Measurements from ENCODE around the gene BBS9.
"Not testable (repeated sequence)": the region's sequence is repeated elsewhere in the genome, so short reads cannot be mapped to it uniquely, and the experiment has no call there.

The BBS9 gene

DNA sequence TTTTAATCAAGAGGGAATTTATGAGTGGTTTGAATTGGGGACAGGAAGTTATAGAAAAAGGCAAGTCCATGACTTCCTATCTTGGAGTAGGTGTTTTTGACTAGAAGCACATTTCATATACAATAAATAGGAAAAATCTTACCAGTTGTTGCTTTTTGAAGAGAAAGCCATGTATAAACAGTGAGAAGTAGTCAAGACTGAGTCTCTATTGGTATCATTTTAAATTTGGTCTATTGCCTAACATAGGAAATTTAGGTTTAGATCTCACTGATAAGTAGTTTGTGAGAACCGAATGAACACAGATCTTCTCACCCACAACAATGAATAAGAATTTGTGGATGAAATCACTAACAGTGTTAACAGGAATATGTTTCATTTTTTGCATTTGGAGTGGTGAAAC, 387.2 kb downstream of the BBS9 start:
- H3K9ac ChIP-seq (ENCODE audit: low read length) = no peak overlapping the region
- H3K9me2 ChIP-seq (replicated peaks; ENCODE audit: insufficient read depth, low read length) = no peaks in the 10 kb centered on the region
- no peak overlapping the region for H2AFZ ChIP-seq (ENCODE audit: low read depth, low read length, severe bottlenecking)
- H3K4me2 ChIP-seq (ENCODE audit: low read depth, low read length, poor library complexity, severe bottlenecking) = no peak overlapping the region
- no peak overlapping the region for H3K27ac ChIP-seq (ENCODE audit: low read depth, low read length)
- H3K79me2 ChIP-seq (ENCODE audit: insufficient read depth, low read length) = no peaks in the 10 kb centered on the region
- no peak overlapping the region for H3K4me3 ChIP-seq (ENCODE audit: insufficient read depth, low read length, poor library complexity, severe bottlenecking)
- TF ChIP-seq EZH2phosphoT487 (conservative IDR thresholded peaks at IDR 0.05; ENCODE audit: low read length) = no peak
- TF ChIP-seq, protein P1, sequence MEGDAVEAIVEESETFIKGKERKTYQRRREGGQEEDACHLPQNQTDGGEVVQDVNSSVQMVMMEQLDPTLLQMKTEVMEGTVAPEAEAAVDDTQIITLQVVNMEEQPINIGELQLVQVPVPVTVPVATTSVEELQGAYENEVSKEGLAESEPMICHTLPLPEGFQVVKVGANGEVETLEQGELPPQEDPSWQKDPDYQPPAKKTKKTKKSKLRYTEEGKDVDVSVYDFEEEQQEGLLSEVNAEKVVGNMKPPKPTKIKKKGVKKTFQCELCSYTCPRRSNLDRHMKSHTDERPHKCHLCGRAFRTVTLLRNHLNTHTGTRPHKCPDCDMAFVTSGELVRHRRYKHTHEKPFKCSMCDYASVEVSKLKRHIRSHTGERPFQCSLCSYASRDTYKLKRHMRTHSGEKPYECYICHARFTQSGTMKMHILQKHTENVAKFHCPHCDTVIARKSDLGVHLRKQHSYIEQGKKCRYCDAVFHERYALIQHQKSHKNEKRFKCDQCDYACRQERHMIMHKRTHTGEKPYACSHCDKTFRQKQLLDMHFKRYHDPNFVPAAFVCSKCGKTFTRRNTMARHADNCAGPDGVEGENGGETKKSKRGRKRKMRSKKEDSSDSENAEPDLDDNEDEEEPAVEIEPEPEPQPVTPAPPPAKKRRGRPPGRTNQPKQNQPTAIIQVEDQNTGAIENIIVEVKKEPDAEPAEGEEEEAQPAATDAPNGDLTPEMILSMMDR (IDR thresholded peaks at IDR 0.05; ENCODE audit: insufficient read depth, low read length, poor library complexity, severe bottlenecking) = no peak
- no peaks in the 10 kb centered on the region for H3K9me3 ChIP-seq (ENCODE audit: insufficient read depth, low read length)
- no peaks in the 10 kb centered on the region for H3K27me3 ChIP-seq (ENCODE audit: low read length)
- H3K36me3 ChIP-seq (ENCODE audit: low read length) = no peaks in the 10 kb centered on the region
- H3F3A ChIP-seq (ENCODE audit: insufficient read depth) = no peaks in the 10 kb centered on the region
- H4K20me1 ChIP-seq (ENCODE audit: low read depth, low read length) = no peaks in the 10 kb centered on the region

GRCh38 chr7:33517191-33517590, 387.8 kb downstream of the BBS9 start:
- no peak overlapping the region for H3K9ac ChIP-seq (ENCODE audit: low read length)
- H2AFZ ChIP-seq (ENCODE audit: low read depth, low read length, severe bottlenecking) = no peak overlapping the region

GRCh38 chr7:33527008-33527407, 397.6 kb downstream of the BBS9 start:
- not testable (repeated sequence) for H4K20me1 ChIP-seq (ENCODE audit: low read depth, low read length); H3K27me3 ChIP-seq (ENCODE audit: low read length); H3K9me2 ChIP-seq (replicated peaks; ENCODE audit: insufficient read depth, low read length); H3K9me3 ChIP-seq (ENCODE audit: insufficient read depth, low read length); H3K36me3 ChIP-seq (ENCODE audit: low read length); H2AFZ ChIP-seq (ENCODE audit: low read depth, low read length, severe bottlenecking); H3K27ac ChIP-seq (ENCODE audit: low read depth, low read length); H3K9ac ChIP-seq (ENCODE audit: low read length); H3F3A ChIP-seq (ENCODE audit: insufficient read depth); H3K79me2 ChIP-seq (ENCODE audit: insufficient read depth, low read length); H3K4me3 ChIP-seq (ENCODE audit: insufficient read depth, low read length, poor library complexity, severe bottlenecking); H3K4me2 ChIP-seq (ENCODE audit: low read depth, low read length, poor library complexity, severe bottlenecking)

More at GRCh38 chr7:33517191-33517590, 387.8 kb downstream of the BBS9 start:
- H3K79me2 ChIP-seq (ENCODE audit: insufficient read depth, low read length) = no peaks in the 10 kb centered on the region
- no peak overlapping the region for H3K27ac ChIP-seq (ENCODE audit: low read depth, low read length)
- no peak overlapping the region for H3K4me2 ChIP-seq (ENCODE audit: low read depth, low read length, poor library complexity, severe bottlenecking)
- TF ChIP-seq EZH2phosphoT487 (conservative IDR thresholded peaks at IDR 0.05; ENCODE audit: low read length) = no peak
- TF ChIP-seq, protein P1 (IDR thresholded peaks at IDR 0.05; ENCODE audit: insufficient read depth, low read length, poor library complexity, severe bottlenecking) = no peak
- H3K9me3 ChIP-seq (ENCODE audit: insufficient read depth, low read length) = no peaks in the 10 kb centered on the region
- H3K4me3 ChIP-seq (ENCODE audit: insufficient read depth, low read length, poor library complexity, severe bottlenecking) = no peak overlapping the region
- no peaks in the 10 kb centered on the region for H3K27me3 ChIP-seq (ENCODE audit: low read length)
- H4K20me1 ChIP-seq (ENCODE audit: low read depth, low read length) = no peaks in the 10 kb centered on the region
- H3F3A ChIP-seq (ENCODE audit: insufficient read depth) = no peaks in the 10 kb centered on the region
- H3K9me2 ChIP-seq (replicated peaks; ENCODE audit: insufficient read depth, low read length) = no peaks in the 10 kb centered on the region
- no peaks in the 10 kb centered on the region for H3K36me3 ChIP-seq (ENCODE audit: low read length)

GRCh38 chr7:33527613-33528012, 398.2 kb downstream of the BBS9 start:
- not testable (repeated sequence) for H3K4me2 ChIP-seq (ENCODE audit: low read depth, low read length, poor library complexity, severe bottlenecking); H3K36me3 ChIP-seq (ENCODE audit: low read length); H3K4me3 ChIP-seq (ENCODE audit: insufficient read depth, low read length, poor library complexity, severe bottlenecking)

More at GRCh38 chr7:33527613-33528012, 398.2 kb downstream of the BBS9 start:
- H4K20me1 ChIP-seq (ENCODE audit: low read depth, low read length); H3F3A ChIP-seq (ENCODE audit: insufficient read depth); H2AFZ ChIP-seq (ENCODE audit: low read depth, low read length, severe bottlenecking); H3K27me3 ChIP-seq (ENCODE audit: low read length); H3K79me2 ChIP-seq (ENCODE audit: insufficient read depth, low read length); H3K9me3 ChIP-seq (ENCODE audit: insufficient read depth, low read length); H3K27ac ChIP-seq (ENCODE audit: low read depth, low read length); H3K9me2 ChIP-seq (replicated peaks; ENCODE audit: insufficient read depth, low read length); H3K9ac ChIP-seq (ENCODE audit: low read length): not testable (repeated sequence)

Measured in SU-DHL-6 (cell line).